NCI-H2196 (cell line): Measurements from ENCODE around the gene SHC1.
A peak's percentile ranks its signal among the peaks of the same experiment; 100 is the strongest.

Experiments
- DNase-seq: peaks from one replicate; lab custom pipeline; 2025; ENCODE audit not compliant: unreplicated experiment; lab: John Stamatoyannopoulos, UW

SHC1 gene

DNA sequence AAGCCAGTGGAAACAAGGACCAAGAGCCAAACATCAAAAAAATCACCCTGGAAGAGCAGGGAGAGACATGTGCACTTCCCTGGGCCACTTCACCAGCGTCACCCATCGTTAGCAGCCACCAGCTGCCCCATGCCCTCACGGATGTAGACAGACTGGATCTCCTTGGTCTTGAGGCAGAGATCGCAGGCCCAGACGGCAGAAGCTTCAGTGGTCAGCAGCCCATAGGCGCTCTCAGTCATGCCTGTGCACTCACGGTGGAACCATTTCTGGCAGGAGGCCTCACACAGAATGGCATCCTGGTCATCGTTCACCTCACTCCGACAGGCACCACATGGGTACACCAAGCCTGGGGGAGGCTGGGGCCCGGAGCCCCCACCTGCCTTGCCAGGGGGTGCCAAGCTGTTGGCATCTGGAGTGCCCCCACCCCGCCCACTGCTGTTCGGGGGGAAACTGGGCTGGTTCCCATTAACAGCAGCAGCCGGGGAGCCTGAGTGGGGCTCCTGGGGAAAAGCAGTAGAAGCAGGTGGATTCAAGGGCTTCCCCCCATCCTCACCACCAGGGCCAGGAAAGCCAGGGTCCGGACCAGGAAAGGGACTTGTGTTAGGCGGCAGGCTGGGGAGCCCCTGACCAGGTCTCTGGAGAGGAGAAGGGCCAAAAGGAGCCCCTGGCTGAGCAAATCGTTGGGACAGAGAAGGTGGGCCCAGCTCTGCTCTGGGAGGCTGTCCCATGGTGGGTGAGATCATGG lies 11.7 kb downstream of the SHC1 start:
- DNase-seq = no peak

DNA sequence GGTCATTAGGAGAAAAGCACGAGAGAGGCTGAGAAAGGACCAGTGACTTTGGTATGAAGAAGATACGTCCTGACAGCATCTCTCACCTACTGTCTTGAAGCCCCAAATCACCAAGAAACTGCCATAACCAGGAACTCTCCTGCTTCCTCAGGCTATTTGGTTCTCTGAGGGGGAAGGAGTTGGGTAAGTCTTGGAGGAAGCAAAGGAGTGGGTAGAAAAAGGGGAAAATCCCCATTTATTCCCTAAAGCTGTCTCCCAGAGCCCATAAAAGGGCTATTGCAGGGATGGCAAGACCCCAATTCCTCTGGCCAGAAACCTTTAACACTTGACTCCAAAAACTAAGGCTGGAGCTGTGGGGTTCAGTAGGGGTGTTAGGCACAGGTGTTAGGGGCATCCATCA lies 12.5 kb downstream of the SHC1 start:
- DNase-seq = no peak

DNA sequence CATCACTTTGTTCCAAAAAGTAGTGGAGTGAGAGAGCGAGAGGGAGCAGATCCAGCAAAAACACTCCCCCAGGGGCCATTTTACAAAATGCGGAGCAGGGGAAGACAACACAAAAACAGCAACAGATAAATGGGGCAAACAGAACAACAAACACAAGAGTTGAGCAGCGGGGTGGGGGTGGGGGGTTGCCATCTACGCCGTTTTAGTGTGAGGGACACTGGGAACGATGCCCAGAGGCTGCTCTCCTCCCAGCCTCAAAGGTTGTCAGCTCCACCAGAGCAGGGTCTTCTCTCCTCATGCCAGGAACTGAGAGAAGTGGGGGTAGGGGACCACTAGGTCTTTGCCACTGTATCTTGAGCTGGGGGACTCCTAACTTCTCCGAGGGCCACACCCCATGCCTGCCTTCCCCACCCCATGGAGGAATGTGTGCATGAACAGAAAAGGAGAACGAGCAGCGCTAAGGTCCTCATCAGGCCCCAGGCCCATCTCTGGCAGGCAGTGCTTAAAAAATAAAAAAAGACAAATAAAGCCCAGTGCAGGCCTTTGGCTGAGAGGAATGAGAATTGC lies 13.4 kb downstream of the SHC1 start:
- no peak for DNase-seq

- DNase-seq = no peak
Observed at GRCh38 chr1:154956544-154956941, 14.0 kb downstream of the SHC1 start.

DNA sequence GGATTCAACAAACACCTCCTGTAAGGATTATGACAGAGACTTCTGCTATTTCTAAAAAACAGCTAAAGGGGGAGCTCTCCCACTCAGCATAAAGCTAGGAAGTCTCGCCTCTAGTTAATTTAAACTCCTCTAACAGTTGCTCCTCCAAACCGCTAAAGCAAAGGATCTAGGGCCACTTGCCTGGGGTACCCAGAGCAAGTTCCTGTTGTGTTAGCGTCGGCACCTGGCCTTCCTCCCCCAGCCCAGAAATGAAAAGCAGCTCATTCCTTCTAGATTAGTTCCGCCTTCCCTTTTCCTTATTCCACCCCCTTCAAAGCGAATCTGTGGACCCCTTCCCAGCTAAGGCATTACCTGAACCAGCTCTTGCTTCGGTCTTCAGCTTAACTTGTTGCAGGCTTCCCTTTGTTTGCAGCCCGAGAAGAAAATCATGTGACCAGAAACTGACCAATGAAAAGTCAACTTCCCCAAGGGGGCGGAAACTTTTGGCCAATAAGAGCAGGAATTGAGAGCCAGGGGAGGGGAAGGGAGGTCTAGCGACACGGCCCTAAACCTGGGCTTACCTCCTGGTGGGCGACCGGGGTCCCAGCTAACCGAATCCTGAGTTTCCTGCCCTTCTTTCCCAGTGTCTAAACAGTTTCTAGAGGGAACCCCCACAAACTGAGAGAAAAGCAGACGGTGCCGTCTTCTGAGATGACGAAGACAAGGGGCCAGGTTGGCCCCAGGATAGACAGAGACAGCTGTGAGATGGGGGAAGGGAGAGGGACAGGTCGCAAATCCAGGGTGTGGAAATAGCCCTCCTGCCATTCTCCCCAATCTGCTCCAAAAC lies 14.6 kb downstream of the SHC1 start, which contains the start of gene PBXIP1:
Gene PBXIP1 (minus strand): TSS at position 382 of the 826 bp plus-strand sequence. CDS start 2,378 bp downstream, outside the sequence.
- peak; percentile 86 for DNase-seq

DNA sequence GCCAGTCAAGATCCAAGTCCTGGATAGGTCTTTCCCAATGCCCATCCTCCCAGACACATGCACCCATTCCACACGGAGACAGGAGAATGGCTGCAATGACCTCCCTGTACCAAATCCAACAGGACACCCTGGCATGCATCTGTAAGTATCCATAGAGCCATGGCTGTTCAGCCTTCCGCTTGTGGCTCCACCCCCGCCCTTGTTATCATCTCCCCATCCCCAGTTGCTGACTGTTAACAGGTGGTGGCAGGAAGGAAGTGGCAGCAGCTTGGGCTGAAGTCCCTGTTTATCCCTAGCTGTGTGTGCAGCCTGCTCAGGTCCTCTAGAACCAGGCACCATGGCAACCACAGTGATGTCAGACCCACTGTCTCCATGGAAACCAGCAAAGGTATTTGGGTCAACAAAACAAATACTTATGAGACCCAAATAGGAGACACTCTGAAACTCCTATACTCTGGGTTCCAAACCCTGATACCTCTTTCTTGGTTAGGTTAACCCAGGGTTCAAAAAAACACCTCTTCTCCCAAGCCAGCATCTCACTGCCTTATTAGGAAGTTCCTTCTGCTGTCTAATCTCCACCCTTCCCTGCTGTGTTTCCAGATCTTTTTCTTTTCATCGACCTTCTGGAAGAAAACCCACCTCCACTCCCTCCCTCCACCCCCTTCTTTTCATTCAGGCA lies 15.4 kb downstream of the SHC1 start:
- peak; percentile 89 for DNase-seq

GRCh38 chr1:154954541-154954940 lies 16.0 kb downstream of the SHC1 start:
- DNase-seq = no peak

- no peak for DNase-seq
Observed at GRCh38 chr1:154953611-154954038, 16.9 kb downstream of the SHC1 start.

GRCh38 chr1:154952664-154953063 lies 17.9 kb downstream of the SHC1 start:
- DNase-seq = no peak

- no peak for DNase-seq
Observed at GRCh38 chr1:154951901-154952657, 18.5 kb downstream of the SHC1 start.

DNA sequence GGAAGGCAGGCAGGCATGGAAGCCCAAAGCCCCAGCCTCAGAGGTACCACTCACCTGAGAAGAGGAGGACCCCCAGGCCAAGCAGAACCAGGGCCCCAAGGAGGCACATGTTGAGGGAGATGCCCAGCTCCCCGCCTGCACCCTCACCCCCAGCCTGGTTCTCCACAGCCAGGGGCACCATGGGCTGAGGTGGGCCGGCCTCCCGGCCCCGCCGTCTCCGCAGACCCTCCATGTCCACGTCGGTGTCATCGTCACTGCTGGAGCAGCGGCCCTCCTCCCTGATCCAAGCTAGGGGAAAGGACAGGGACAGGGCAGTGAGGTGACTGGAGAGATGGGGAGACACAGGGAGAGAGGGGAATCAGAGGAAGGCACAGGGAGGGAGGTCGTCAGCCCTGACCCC lies 22.5 kb downstream of the SHC1 start:
- DNase-seq = no peak

DNA sequence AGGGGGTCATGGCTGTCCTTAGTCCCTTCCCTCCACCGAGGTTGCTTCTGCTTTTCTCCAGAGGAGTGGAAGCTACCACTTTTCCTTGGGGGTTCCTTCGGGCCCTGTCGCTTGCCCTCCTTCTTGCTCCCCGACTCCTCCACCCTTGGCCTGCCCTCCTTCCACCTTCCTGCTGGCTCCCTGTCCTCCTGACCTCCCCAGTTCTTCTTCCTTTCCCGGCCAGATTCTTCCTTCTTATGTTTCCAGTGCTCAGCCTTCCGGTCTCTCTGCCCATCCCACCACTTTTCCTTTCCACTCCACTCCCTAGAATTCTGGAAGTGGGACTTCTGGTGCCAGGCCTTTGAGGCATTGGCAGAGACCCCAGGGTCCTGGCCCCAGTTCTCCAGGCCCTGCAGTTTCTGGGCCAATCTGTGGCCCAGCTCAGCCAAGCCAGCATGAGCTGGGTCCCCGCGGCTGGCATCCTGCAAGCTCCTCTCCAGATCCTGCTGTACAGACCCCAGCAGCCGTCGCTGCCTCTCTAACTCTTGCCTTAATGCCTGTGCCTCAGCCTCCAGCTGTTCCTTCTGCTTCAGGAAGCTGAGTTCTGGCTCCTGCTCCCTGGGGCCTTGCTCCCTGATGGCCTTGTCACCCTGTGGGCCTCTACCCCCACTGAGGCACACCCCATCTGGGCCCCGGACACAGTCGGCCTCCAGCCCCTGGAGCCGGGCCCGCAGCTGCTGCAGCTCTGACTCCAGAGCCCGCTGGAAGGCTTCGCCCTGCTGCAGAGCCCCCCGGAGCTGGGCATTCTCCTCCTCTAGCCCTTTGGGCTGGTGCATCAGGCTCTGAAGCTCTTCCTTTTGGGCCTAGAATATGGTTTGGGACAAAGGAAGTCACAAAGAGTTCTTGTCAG lies 24.3 kb downstream of the SHC1 start:
- DNase-seq = no peak

DNA sequence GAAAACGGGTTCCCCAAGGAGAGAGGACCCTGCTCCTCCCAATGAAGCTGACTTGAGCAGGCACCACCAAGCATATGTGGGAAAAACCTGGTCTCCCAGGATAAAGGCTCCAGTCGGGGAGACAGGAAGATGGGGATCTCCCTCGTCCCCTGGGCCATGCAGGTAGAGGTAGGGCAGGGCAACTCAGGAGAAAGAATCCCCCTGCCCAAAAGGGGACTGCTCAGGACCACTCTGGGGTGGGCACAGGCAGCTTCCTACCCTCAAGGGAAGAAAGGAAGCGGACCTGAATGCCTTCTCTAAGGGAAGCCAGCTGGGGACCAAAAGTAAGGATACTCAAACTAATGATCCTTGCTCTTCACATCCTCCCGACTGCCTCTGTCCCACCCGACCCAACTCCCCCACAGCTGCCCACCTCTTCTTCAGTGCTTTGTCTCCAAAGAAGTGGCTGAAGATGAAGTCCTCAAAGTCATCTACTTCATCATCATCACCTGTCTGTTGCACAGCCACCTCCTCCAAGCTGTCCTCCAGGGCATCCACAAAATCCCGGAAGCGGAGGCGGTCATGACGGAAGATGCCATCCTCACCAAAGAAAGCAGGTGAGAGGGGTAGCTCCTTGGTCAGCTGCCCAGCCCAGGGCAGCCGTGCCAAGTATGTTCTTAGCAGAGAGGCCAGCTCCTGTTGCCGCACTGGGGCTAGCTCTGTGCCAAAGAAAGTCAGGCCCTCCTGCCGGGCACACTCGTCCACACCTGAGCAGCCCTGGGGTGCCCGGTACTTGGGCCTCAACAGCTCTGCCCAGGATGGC lies 25.2 kb downstream of the SHC1 start:
- no peak for DNase-seq

DNA sequence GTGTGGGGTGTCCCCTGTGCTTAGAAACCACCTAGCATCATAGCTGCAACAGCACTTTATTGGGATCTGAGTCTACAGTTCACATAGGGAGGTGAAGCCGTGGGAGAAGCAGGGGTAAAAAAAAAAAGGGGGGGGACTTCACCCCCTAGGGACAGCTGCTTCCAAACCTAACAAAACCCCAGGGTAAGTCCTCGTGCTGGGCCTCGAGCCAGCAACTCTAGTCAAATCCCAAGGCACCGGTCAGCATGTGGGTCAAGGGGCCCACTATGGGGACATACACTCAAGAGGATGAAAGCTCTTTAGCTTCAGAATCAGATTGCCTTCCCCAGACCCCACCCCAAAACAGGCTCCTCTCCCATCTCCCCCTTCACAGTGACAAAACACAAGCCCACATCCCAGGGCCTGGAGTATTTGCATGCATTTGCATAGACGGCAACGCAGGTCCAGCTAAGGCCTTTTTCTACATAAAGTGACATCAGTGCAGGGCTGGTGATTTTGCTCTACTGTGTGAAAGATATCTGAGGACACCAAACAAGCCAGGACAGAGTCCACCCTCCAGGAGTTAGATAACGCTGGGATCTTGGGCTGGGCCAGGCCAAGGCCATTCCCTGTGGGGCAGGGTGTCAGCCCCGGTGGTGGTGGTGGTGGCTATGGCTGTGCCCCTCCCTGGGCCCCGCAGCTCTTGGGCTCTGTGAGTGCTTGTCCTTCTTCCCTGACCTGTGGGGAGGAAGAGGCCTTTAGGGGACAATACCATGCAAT lies 26.0 kb downstream of the SHC1 start:
- DNase-seq = no peak

DNA sequence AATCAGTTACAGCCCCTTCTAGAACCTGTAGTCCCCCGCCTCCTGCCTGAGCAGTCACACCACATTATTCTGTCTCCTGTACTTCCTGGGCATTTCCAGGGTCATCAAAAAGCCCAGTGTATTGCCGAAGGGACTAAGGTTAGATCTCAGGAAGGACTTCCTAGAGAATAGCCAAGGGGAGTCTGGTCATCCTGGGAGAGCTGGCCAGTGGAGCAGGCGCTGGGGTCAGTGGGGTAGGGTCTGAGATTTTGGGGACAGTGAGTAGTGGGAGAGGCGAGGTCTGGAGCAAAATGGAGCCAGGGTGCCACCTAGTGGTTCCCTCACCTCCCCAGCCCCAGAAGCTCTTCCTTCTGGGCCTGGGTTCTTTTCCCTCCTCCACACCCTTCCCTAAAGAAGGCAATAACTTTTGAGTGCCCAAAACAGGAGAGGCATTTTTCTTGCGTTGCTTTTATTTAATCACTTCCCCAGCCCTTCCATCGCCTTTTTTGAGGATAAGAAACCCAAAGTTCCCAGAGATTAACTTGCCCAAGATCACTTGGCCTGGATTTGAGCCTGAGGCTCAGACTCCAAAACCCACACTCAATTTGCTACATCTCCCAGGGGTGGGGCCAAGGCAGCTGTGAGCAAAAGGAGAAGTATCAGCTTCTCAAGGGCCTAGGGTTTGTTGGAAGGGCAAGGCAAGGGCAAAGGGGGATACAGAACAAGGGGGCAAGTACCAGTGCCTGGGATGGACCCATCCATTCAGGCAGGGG lies 26.7 kb downstream of the SHC1 start:
- peak; percentile 30 for DNase-seq

DNA sequence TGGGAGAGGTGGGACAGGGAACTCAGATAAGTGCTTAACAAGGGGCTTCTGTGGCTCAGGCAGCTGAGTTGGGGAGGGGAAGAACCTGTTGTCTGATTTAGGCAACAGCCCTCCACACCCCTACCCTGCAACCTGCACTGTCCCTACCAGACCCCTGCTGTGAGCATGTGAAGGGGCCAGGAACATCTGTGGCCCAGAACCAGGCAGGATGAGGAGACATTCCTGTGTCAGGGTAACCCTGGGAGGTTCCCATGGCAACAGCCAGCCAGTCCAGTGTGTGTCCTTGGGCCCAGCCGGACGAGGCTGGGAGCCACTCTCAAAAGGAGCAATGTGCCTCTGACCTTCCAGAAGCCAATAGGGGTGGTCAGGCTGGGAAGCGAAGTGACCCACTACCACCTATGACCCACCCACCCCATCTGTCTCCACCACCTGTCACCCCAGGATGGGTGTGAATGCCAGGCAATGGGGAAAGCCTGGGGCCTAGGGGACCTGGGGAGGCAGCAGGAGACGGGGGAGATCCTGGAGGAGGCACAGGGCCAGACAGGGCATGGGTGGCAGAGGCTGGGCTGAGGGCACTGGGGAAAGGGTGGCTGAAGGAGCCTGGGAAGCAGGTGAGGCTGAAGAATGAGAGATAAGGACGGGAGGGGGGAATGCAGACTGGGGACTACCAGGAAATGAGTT lies 29.1 kb downstream of the SHC1 start:
- DNase-seq = peak; percentile 31
